Measurements from ENCODE around the gene YTHDC1. TPM values are rescaled to one million over a fixed set of nuclear protein-coding genes. Genes with fewer than 3 reads are reported as not detected.
"Not testable (repeated sequence)": the region's sequence is repeated elsewhere in the genome, so short reads cannot be mapped to it uniquely, and the experiment has no call there.

YTHDC1 gene
- total RNA-seq, 2 donors from 2014 or later, result 56.0 to 63.3 TPM

- Histone ChIP-seq H3K36me3 (replicated peaks in 1 of 2; ENCODE audit: insufficient read depth in 1 of 2, low read depth in 2 of 2) (no peaks in the 10 kb centered on the region), H3K9me3 (no peaks in the 10 kb centered on the region), H3K27me3 (no peaks in the 10 kb centered on the region), H3K4me1 (peaks cover 6% of the 10 kb centered on the region), H3K27ac (no peak overlapping the region), H3K4me3 (no peak overlapping the region)
- TF ChIP-seq CTCF (IDR thresholded peaks at IDR 0.05) (no peak), POLR2A (IDR thresholded peaks at IDR 0.05) (no peak)
- intact Hi-C loops (cut with DNase I), result no loop called here
- 79 to 93% methylated on average over 1 of the region's 1 CpG for WGBS, 2 donors
- DNase-seq, result no peak
- no peak for ATAC-seq
These were observed 58.6 kb downstream of the YTHDC1 start for GRCh38 chr4:68291256-68291655.

GRCh38 chr4:68288393-68288740, 61.5 kb downstream of the YTHDC1 start:
- TF ChIP-seq CTCF (IDR thresholded peaks at IDR 0.05), result no peak
- no peak for TF ChIP-seq POLR2A (IDR thresholded peaks at IDR 0.05)
- Histone ChIP-seq H3K27ac (peak overlapping the region in 2 of 4 donors; percentile 0 to 26), H3K36me3 (replicated peaks in 1 of 2; ENCODE audit: insufficient read depth in 1 of 2, low read depth in 2 of 2) (no peaks in the 10 kb centered on the region), H3K27me3 (no peaks in the 10 kb centered on the region), H3K4me1 (peaks cover 6% of the 10 kb centered on the region), H3K4me3 (no peak overlapping the region), H3K9me3 (no peaks in the 10 kb centered on the region)
- ATAC-seq, result peak; percentile 42
- WGBS, 2 donors, result 53 to 58% methylated on average over 2 of the region's 2 CpGs
- intact Hi-C loops (cut with DNase I), result no loop called here
- DNase-seq, result no peak

GRCh38 chr4:68287704-68288392, 62.0 kb downstream of the YTHDC1 start:
- Histone ChIP-seq H3K4me1 (peaks cover 6% of the 10 kb centered on the region), H3K4me3 (no peak overlapping the region), H3K27ac (peak overlapping the region in 2 of 4 donors; percentile 0 to 26), H3K36me3 (replicated peaks in 1 of 2; ENCODE audit: insufficient read depth in 1 of 2, low read depth in 2 of 2) (no peaks in the 10 kb centered on the region), H3K9me3 (no peaks in the 10 kb centered on the region), H3K27me3 (no peaks in the 10 kb centered on the region)
- ATAC-seq, result no peak
- intact Hi-C loops (cut with DNase I), result no loop called here
- WGBS, 2 donors, result 35 to 47% methylated on average over 3 of the region's 3 CpGs
- no peak for DNase-seq
- TF ChIP-seq POLR2A (IDR thresholded peaks at IDR 0.05) (no peak), CTCF (IDR thresholded peaks at IDR 0.05) (no peak)

GRCh38 chr4:68283714-68284113, 66.2 kb downstream of the YTHDC1 start:
- Histone ChIP-seq H3K9me3 (no peaks in the 10 kb centered on the region), H3K36me3 (replicated peaks in 1 of 2; ENCODE audit: insufficient read depth in 1 of 2, low read depth in 2 of 2) (no peaks in the 10 kb centered on the region), H3K27ac (no peak overlapping the region), H3K4me1 (peaks cover 6% of the 10 kb centered on the region), H3K4me3 (no peak overlapping the region), H3K27me3 (no peaks in the 10 kb centered on the region)
- intact Hi-C loops (cut with DNase I), result no loop called here
- ATAC-seq (no peak), DNase-seq (no peak)
- TF ChIP-seq CTCF (IDR thresholded peaks at IDR 0.05), result no peak
- WGBS, 2 donors, result 76 to 83% methylated on average over 3 of the region's 3 CpGs

GRCh38 chr4:68283095-68283494, 66.8 kb downstream of the YTHDC1 start:
- intact Hi-C loops (cut with DNase I), result no loop called here
- Histone ChIP-seq H3K9me3 (no peaks in the 10 kb centered on the region), H3K27ac (no peak overlapping the region), H3K27me3 (no peaks in the 10 kb centered on the region), H3K4me3 (no peak overlapping the region), H3K36me3 (replicated peaks in 1 of 2; ENCODE audit: insufficient read depth in 1 of 2, low read depth in 2 of 2) (no peaks in the 10 kb centered on the region), H3K4me1 (no peaks in the 10 kb centered on the region)
- no peak for ATAC-seq
- TF ChIP-seq CTCF (IDR thresholded peaks at IDR 0.05), result no peak
- no peak for TF ChIP-seq POLR2A (IDR thresholded peaks at IDR 0.05)
- WGBS, 2 donors, result 68 to 84% methylated on average over 2 of the region's 2 CpGs
- no peak for DNase-seq

GRCh38 chr4:68281796-68282740, 67.8 kb downstream of the YTHDC1 start:
- ATAC-seq; H3K36me3 ChIP-seq (replicated peaks in 1 of 2; ENCODE audit: insufficient read depth in 1 of 2, low read depth in 2 of 2); H3K9me3 ChIP-seq; H3K27me3 ChIP-seq; intact Hi-C loops (cut with DNase I); H3K27ac ChIP-seq; H3K4me3 ChIP-seq; DNase-seq; H3K4me1 ChIP-seq: not testable (repeated sequence)
- WGBS, 2 donors, result 59 to 60% methylated on average over 10 of the region's 10 CpGs
